SK-N-MC (cell line): Measurements from ENCODE around the gene EPHA3.

ENCODE experiments used
- EZH2 ChIP-seq: fragments of 200-600 bp; sonication (generic); IDR thresholded peaks from one replicate; pipeline ENCODE4 v1.6.1; 2017; ENCODE audit warnings: antibody characterized with exemption
- POLR2AphosphoS5 ChIP-seq: IDR thresholded peaks from 2 replicates; pipeline ENCODE4 v1.6.1; 2012; ENCODE audit warnings: mild to moderate bottlenecking, low read depth, low read length, borderline replicate concordance

- TF ChIP-seq POLR2AphosphoS5 (no peak), EZH2 (no peak)
Observed at GRCh38 chr3:89335693-89336092, 228.3 kb downstream of the EPHA3 start.
